H1 (cell line): ENCODE results near the gene TPPP.

ENCODE experiments used
- EGR1 ChIP-seq: IDR thresholded peaks from 2 replicates; pipeline ENCODE4 v1.6.1; 2011; ENCODE audit warnings: low read depth, low read length, borderline replicate concordance
- MAX ChIP-seq: IDR thresholded peaks from 2 replicates; pipeline ENCODE4 v1.6.1; 2012; ENCODE audit warnings: inconsistent platforms
- POLR2A ChIP-seq, 2 experiments: IDR thresholded peaks; 1 replicate in 1 of 2; 2 replicates in 1 of 2; pipeline ENCODE4 v1.6.1; 2011; ENCODE audit warnings: low read depth in 2 of 2, low read length in 2 of 2, mild to moderate bottlenecking in 2 of 2; ENCODE audit errors: control extremely low read depth in 1 of 2
- POLR2AphosphoS5 ChIP-seq: IDR thresholded peaks from 2 replicates; pipeline ENCODE4 v1.6.1; 2011; ENCODE audit warnings: low read depth, low read length
- SAP30 ChIP-seq: fragments of 300-600 bp; sonication (generic); IDR thresholded peaks from 2 replicates; pipeline ENCODE4 v1.7.1; 2012; ENCODE audit warnings: low read length, moderate library complexity, mild to moderate bottlenecking, inconsistent platforms; ENCODE audit not compliant: insufficient read depth, insufficient replicate concordance
- SRF ChIP-seq: IDR thresholded peaks from 2 replicates; pipeline ENCODE4 v1.6.1; 2011; ENCODE audit warnings: mild to moderate bottlenecking, low read depth, low read length, moderate library complexity
- TAF1 ChIP-seq: IDR thresholded peaks from 2 replicates; pipeline ENCODE4 v1.6.1; 2011; ENCODE audit warnings: mild to moderate bottlenecking, low read depth, low read length
- TEAD4 ChIP-seq: IDR thresholded peaks from 2 replicates; pipeline ENCODE4 v1.6.1; 2012; ENCODE audit warnings: low read depth, low read length, inconsistent platforms, mixed read lengths
- YY1 ChIP-seq: IDR thresholded peaks from 2 replicates; pipeline ENCODE4 v1.6.1; 2011; ENCODE audit warnings: low read depth, mild to moderate bottlenecking, low read length
- ZNF274 ChIP-seq: IDR thresholded peaks from 2 replicates; pipeline ENCODE4 v1.7.0; 2012; ENCODE audit warnings: low read length, borderline replicate concordance; ENCODE audit errors: extremely low read depth
- TF ChIP-seq, protein P1 (sequence below), 3 experiments: IDR thresholded peaks; 1 replicate in 2 of 3; 2 replicates in 1 of 3; pipeline versions ENCODE4 v1.5.1 to v1.6.1; 2011; ENCODE audit warnings: low read length in 3 of 3, mild to moderate bottlenecking in 3 of 3, inconsistent platforms in 2 of 3, low read depth in 1 of 3, moderate library complexity in 1 of 3; ENCODE audit not compliant: insufficient read depth in 1 of 3; ENCODE audit errors: control extremely low read depth in 1 of 3

DNA sequence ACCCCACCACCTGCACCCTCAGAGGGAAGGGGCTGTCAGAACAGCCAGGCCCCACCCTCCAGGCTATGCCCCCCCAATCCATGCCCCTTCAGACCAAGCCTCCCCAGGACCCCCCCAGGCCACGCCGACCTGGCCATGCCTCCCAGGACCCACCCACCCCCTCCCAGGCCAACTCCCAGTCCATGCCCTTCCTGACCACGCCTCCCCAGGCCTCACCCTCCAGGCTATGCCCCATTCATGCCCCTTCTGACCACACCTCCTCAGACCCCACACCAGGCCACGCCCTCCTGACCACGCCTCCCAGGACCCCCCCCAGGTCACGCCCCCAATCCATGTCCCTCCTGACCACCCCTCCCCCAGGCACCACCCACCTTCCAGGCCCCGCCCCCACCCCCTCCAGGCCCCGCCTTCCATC is 27.6 kb downstream of the TPPP start:
- TF ChIP-seq, protein P1, sequence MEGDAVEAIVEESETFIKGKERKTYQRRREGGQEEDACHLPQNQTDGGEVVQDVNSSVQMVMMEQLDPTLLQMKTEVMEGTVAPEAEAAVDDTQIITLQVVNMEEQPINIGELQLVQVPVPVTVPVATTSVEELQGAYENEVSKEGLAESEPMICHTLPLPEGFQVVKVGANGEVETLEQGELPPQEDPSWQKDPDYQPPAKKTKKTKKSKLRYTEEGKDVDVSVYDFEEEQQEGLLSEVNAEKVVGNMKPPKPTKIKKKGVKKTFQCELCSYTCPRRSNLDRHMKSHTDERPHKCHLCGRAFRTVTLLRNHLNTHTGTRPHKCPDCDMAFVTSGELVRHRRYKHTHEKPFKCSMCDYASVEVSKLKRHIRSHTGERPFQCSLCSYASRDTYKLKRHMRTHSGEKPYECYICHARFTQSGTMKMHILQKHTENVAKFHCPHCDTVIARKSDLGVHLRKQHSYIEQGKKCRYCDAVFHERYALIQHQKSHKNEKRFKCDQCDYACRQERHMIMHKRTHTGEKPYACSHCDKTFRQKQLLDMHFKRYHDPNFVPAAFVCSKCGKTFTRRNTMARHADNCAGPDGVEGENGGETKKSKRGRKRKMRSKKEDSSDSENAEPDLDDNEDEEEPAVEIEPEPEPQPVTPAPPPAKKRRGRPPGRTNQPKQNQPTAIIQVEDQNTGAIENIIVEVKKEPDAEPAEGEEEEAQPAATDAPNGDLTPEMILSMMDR (IDR thresholded peaks at IDR 0.05; ENCODE audit: control extremely low read depth in 1 of 3, insufficient read depth in 1 of 3, low read depth in 1 of 3, low read length in 3 of 3) = no peak
- TF ChIP-seq POLR2A (IDR thresholded peaks at IDR 0.05; ENCODE audit: control extremely low read depth in 1 of 2, low read depth in 2 of 2, low read length in 2 of 2) = no peak
- no peak for TF ChIP-seq SAP30
- no peak for TF ChIP-seq POLR2AphosphoS5
- TF ChIP-seq EGR1 = no peak
- TF ChIP-seq ZNF274 = no peak
- no peak for TF ChIP-seq YY1
- TF ChIP-seq SRF = no peak
- TF ChIP-seq MAX = no peak
- TF ChIP-seq TAF1 = no peak
- TF ChIP-seq TEAD4 = no peak
